Measurements from ENCODE around the gene CFAP90. TPM values are rescaled to one million over a fixed set of nuclear protein-coding genes. Genes with fewer than 3 reads are reported as not detected.

The CFAP90 gene
- total RNA-seq, 4 donors from 2014 or later, result 0.21 to 0.32 TPM; not detected in 2

GRCh38 chr5:7867260-7867659, 16.3 kb upstream of the CFAP90 start:
- no peak overlapping the region for H3K4me3 ChIP-seq (ENCODE audit: low read depth, poor library complexity, severe bottlenecking)
- DNase-seq (ENCODE audit: low spot score in 2 of 2), result no peak
- TF ChIP-seq POLR2A (IDR thresholded peaks at IDR 0.05), result no peak
- TF ChIP-seq, protein P1, sequence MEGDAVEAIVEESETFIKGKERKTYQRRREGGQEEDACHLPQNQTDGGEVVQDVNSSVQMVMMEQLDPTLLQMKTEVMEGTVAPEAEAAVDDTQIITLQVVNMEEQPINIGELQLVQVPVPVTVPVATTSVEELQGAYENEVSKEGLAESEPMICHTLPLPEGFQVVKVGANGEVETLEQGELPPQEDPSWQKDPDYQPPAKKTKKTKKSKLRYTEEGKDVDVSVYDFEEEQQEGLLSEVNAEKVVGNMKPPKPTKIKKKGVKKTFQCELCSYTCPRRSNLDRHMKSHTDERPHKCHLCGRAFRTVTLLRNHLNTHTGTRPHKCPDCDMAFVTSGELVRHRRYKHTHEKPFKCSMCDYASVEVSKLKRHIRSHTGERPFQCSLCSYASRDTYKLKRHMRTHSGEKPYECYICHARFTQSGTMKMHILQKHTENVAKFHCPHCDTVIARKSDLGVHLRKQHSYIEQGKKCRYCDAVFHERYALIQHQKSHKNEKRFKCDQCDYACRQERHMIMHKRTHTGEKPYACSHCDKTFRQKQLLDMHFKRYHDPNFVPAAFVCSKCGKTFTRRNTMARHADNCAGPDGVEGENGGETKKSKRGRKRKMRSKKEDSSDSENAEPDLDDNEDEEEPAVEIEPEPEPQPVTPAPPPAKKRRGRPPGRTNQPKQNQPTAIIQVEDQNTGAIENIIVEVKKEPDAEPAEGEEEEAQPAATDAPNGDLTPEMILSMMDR (IDR thresholded peaks at IDR 0.05), result no peak
- intact Hi-C loops (cut with DNase I; ENCODE audit: low total_unique reads), result no loop called here
- 65% methylated on average over 3 of the region's 3 CpGs for WGBS, 2 donors

DNA sequence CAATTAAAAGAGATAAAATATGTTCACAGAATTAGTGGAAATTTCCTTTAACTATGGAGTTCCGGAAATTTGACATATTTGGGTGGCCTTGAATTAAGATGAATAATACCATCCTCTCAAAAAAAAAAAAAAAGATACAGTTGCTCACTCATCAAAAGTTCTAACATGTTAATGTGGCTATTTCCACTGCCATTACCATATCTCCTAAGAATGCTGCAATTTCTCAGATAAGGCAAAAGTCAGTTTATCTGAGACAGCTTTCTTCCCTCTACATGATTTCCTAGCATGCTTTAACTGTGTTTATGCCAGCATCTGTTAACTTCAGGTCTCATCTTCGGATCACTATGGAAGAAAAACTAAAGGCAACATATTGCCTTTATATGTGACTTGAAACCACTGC, 15.3 kb upstream of the CFAP90 start:
- 95 to 96% methylated on average over 2 of the region's 2 CpGs for WGBS, 2 donors

GRCh38 chr5:7857926-7858632, 7.1 kb upstream of the CFAP90 start:
- no peak for DNase-seq (ENCODE audit: low spot score in 2 of 2)
- TF ChIP-seq, protein P1 (IDR thresholded peaks at IDR 0.05), result no peak
- TF ChIP-seq POLR2A (IDR thresholded peaks at IDR 0.05), result no peak
- WGBS, 2 donors, result 72 to 76% methylated on average over 9 of the region's 9 CpGs
- intact Hi-C loops (cut with DNase I; ENCODE audit: low total_unique reads), result no loop called here
- no peak overlapping the region for H3K4me3 ChIP-seq (ENCODE audit: low read depth, poor library complexity, severe bottlenecking)

More for the DNA sequence above, 15.3 kb upstream of the CFAP90 start:
- H3K4me3 ChIP-seq (ENCODE audit: low read depth, poor library complexity, severe bottlenecking), result no peak overlapping the region
- TF ChIP-seq, protein P1 (IDR thresholded peaks at IDR 0.05), result no peak
- TF ChIP-seq POLR2A (IDR thresholded peaks at IDR 0.05), result no peak
- intact Hi-C loops (cut with DNase I; ENCODE audit: low total_unique reads), result no loop called here
- DNase-seq (ENCODE audit: low spot score in 2 of 2), result no peak

DNA sequence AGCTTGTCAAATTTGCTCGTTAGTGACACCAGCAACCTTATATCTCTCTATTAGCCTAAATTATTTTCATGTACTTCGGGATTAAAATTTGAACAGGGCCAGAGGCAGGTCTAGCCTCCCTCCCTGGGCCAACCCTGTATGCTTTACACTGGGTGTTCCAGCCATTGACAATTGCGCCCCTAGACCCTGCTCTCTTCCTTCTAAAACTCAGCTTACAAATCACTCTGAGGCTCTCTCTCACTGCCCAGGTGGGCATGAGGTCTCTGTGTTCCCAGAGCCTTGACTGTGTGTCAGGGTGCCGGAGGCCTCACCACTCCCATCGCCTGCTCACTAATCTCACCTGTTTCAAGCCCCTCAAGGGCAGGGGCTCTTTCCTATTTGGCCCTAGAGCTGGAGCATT, 6.4 kb upstream of the CFAP90 start:
- TF ChIP-seq, protein P1 (IDR thresholded peaks at IDR 0.05), result no peak
- TF ChIP-seq POLR2A (IDR thresholded peaks at IDR 0.05), result no peak
- DNase-seq (ENCODE audit: low spot score in 2 of 2), result no peak
- 81 to 91% methylated on average over 5 of the region's 5 CpGs for WGBS, 2 donors
- intact Hi-C loops (cut with DNase I; ENCODE audit: low total_unique reads), result no loop called here
- H3K4me3 ChIP-seq (ENCODE audit: low read depth, poor library complexity, severe bottlenecking), result no peak overlapping the region

DNA sequence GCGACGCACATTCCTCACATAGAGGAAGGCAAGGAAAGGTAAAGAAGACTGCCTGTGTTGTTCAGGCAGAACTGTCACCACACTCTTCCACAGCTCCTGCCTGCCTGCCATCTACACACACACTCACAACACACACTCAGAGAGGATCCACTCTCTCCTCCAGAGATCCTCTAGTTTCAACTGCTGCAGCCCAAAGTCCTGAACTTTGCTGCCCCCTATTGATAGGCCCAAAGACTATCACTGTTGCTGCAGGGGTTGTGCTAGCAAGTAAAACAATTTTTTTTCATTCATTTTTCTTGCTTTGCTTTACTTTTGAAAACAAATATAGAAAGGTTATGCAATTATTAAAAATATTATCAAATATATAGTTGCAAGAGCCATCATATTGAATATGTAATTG, 5.9 kb upstream of the CFAP90 start:
- intact Hi-C loops (cut with DNase I; ENCODE audit: low total_unique reads), result no loop called here
- no peak for DNase-seq (ENCODE audit: low spot score in 2 of 2)
- 85 to 100% methylated on average over 2 of the region's 2 CpGs for WGBS, 2 donors
- no peak for TF ChIP-seq POLR2A (IDR thresholded peaks at IDR 0.05)
- TF ChIP-seq, protein P1 (IDR thresholded peaks at IDR 0.05), result no peak
- no peak overlapping the region for H3K4me3 ChIP-seq (ENCODE audit: low read depth, poor library complexity, severe bottlenecking)

- WGBS, 2 donors, result 65 to 70% methylated on average over 3 of the region's 3 CpGs
- no peak for TF ChIP-seq POLR2A (IDR thresholded peaks at IDR 0.05)
- TF ChIP-seq, protein P1 (IDR thresholded peaks at IDR 0.05), result no peak
- H3K4me3 ChIP-seq (ENCODE audit: low read depth, poor library complexity, severe bottlenecking), result no peak overlapping the region
- intact Hi-C loops (cut with DNase I; ENCODE audit: low total_unique reads), result no loop called here
- DNase-seq (ENCODE audit: low spot score in 2 of 2), result no peak
Measured at GRCh38 chr5:7855611-7856010, 4.7 kb upstream of the CFAP90 start.

Data from lower leg skin (tissue), 4 donors.